ENCODE data around the gene ZC3H7B. TPM values are rescaled to one million over a fixed set of nuclear protein-coding genes. Genes with fewer than 3 reads are reported as not detected.

Gene ZC3H7B
- total RNA-seq, 1 experiment from 2014 or later = 62.7 TPM

DNA sequence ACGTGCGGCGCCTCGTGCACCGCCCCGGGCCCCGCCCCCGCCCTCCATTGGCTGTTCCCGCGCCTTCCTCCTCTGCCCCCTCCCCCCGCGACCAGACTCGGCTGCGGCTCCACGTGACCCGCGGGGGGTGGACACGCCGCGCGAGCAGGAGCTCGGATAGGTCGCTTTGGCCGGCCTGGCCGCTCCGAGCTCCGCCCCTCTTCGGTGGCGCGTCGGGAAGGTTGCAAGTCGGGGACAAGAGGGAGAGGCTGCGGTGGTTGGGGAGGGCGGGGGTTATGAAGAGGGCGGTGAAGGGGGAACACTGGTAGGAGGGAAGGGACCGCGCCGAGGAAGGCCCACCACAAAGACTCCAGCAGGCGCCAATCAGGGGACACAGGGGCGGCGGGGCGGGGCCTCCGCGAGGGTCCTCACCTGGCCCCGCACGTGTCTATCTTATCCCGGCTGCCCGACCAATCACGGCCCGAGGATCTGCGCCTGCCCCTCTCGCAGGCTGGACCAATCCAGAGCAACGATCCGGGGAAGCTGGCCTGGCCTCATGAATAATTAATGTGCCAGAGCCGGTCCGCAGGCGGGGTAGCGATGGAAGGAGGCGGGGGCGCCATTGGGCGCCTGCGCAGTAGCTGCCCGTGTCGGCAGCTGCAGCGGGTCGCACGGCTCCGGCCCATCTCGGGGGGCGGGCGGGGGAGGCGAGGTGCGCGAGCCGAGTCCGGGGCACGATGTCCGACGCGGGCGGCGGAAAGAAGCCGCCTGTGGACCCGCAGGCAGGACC is 80.2 kb downstream of the ZC3H7B start, which contains the start of gene TEF:
Gene TEF, plus strand, starts transcription at position 614 of the 769 bp plus-strand sequence. Its CDS starts 103 bp downstream, at position 717.
- Histone ChIP-seq H3K36me3 (ENCODE audit: low read depth) (no peaks in the 10 kb centered on the region), H3K4me3 (peak within 1 kb of the TSS; percentile 85), H3K4me2 (peak within 1 kb of the TSS; percentile 89), H2AFZ (peak within 1 kb of the TSS; percentile 89), H3F3A (ENCODE audit: insufficient read depth, low read depth) (peaks cover 16% of the 10 kb centered on the region), H3K9me2 (ENCODE audit: insufficient read depth) (no peaks in the 10 kb centered on the region), H3K79me2 (ENCODE audit: low read depth) (peaks cover 5% of the 10 kb centered on the region; the same call in 1 of the 2 replicates), H4K20me1 (ENCODE audit: insufficient read depth) (no peaks in the 10 kb centered on the region), H3K4me1 (replicated peaks; ENCODE audit: insufficient read depth) (peaks cover 21% of the 10 kb centered on the region), H3K27ac (peak within 1 kb of the TSS; percentile 96), H3K9me3 (ENCODE audit: insufficient read depth, low read depth) (no peaks in the 10 kb centered on the region), H3K27me3 (ENCODE audit: insufficient read depth, low read depth) (no peaks in the 10 kb centered on the region)
- ChIA-PET CTCF (interaction anchor here (0.6 to 2.2 kb wide), 9 partner anchors 8 to 476 kb away, joined by 3 to 16 read pairs (median 4); no protein-coding TSS in a partner anchor), POLR2A (ENCODE audit: unreplicated experiment) (interaction anchor here (0.6 to 1.9 kb wide), 22 partner anchors 8 to 729 kb away, joined by 3 to 37 read pairs (median 4); partner anchors contain the start of genes ACO2, EP300, PHF5A and RANGAP1)
- DNase-seq = peak; percentile 94 to 98
- TF ChIP-seq, protein P1, sequence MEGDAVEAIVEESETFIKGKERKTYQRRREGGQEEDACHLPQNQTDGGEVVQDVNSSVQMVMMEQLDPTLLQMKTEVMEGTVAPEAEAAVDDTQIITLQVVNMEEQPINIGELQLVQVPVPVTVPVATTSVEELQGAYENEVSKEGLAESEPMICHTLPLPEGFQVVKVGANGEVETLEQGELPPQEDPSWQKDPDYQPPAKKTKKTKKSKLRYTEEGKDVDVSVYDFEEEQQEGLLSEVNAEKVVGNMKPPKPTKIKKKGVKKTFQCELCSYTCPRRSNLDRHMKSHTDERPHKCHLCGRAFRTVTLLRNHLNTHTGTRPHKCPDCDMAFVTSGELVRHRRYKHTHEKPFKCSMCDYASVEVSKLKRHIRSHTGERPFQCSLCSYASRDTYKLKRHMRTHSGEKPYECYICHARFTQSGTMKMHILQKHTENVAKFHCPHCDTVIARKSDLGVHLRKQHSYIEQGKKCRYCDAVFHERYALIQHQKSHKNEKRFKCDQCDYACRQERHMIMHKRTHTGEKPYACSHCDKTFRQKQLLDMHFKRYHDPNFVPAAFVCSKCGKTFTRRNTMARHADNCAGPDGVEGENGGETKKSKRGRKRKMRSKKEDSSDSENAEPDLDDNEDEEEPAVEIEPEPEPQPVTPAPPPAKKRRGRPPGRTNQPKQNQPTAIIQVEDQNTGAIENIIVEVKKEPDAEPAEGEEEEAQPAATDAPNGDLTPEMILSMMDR (conservative IDR thresholded peaks at IDR 0.05) = no peak
- no peak for TF ChIP-seq EZH2 (IDR thresholded peaks at IDR 0.05; ENCODE audit: low read depth)
- intact Hi-C loops (cut with micrococcal nuclease; ENCODE audit: unreplicated experiment) = loop anchor here (1.0 to 5.0 kb wide), 6 partner anchors 14 to 291 kb away; partner anchors contain the start of genes RANGAP1 and ZC3H7B
- no TSS peak for BruUV-seq (replicated peaks)

DNA sequence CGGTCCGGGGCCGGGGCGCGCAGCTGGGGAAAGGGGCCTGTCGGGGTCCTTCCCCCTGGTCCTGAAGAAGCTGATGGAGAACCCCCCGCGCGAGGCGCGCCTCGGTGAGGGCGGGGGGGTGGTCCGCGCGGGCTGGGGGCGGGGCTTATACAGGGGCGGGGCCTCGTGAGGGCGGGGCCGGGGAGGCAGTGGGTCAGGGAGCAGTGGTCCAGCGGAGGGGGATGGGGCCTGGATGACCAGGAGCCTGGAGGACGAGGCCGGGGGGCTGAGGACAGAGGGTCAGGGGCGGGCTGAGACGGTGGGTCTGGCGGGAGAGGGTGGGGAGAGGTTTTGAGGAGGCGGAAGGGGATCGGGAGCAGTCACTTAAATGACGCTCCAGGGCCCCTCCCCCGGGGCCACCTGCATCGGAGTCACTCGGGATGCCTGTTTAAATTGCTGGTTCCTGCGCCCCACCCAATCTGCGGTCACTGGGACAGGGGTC is 80.8 kb downstream of the ZC3H7B start:
- Histone ChIP-seq H4K20me1 (ENCODE audit: insufficient read depth) (no peaks in the 10 kb centered on the region), H2AFZ (peak overlapping the region; percentile 89), H3K4me1 (replicated peaks; ENCODE audit: insufficient read depth) (peaks cover 21% of the 10 kb centered on the region), H3K27ac (peak overlapping the region; percentile 96), H3K9me3 (ENCODE audit: insufficient read depth, low read depth) (no peaks in the 10 kb centered on the region), H3K79me2 (ENCODE audit: low read depth) (peaks cover 5% of the 10 kb centered on the region; the same call in 1 of the 2 replicates), H3K4me2 (peak overlapping the region; percentile 89), H3K9me2 (ENCODE audit: insufficient read depth) (no peaks in the 10 kb centered on the region), H3K4me3 (peak overlapping the region; percentile 85), H3K27me3 (ENCODE audit: insufficient read depth, low read depth) (no peaks in the 10 kb centered on the region), H3K36me3 (ENCODE audit: low read depth) (no peaks in the 10 kb centered on the region), H3F3A (ENCODE audit: insufficient read depth, low read depth) (peaks cover 16% of the 10 kb centered on the region)
- DNase-seq = no peak
- intact Hi-C loops (cut with micrococcal nuclease; ENCODE audit: unreplicated experiment) = loop anchor here (5.0 kb wide), 2 partner anchors 80 to 95 kb away; partner anchors contain the start of genes RANGAP1 and ZC3H7B
- ChIA-PET POLR2A (ENCODE audit: unreplicated experiment) (interaction anchor here (0.6 to 1.9 kb wide), 7 partner anchors 15 to 730 kb away, joined by 3 to 37 read pairs (median 8); partner anchors contain the start of genes ACO2, PHF5A and RANGAP1), CTCF (interaction anchor here (0.7 to 2.2 kb wide), 3 partner anchors 15 to 181 kb away, joined by 4 to 16 read pairs (median 10); no protein-coding TSS in a partner anchor)
- BruUV-seq (replicated peaks) = no TSS peak
- TF ChIP-seq EZH2 (IDR thresholded peaks at IDR 0.05; ENCODE audit: low read depth) = no peak
- TF ChIP-seq, protein P1 (conservative IDR thresholded peaks at IDR 0.05) = no peak

- Histone ChIP-seq H3K9me2 (ENCODE audit: insufficient read depth) (no peaks in the 10 kb centered on the region), H3K4me1 (replicated peaks; ENCODE audit: insufficient read depth) (peaks cover 21% of the 10 kb centered on the region), H3K9me3 (ENCODE audit: insufficient read depth, low read depth) (no peaks in the 10 kb centered on the region), H3K79me2 (ENCODE audit: low read depth) (peaks cover 5% of the 10 kb centered on the region; the same call in 1 of the 2 replicates), H3K4me3 (peak overlapping the region; percentile 85), H3K4me2 (peak overlapping the region; percentile 89), H2AFZ (no peak overlapping the region), H4K20me1 (ENCODE audit: insufficient read depth) (no peaks in the 10 kb centered on the region), H3K27ac (no peak overlapping the region), H3K36me3 (ENCODE audit: low read depth) (no peaks in the 10 kb centered on the region), H3K27me3 (ENCODE audit: insufficient read depth, low read depth) (no peaks in the 10 kb centered on the region), H3F3A (ENCODE audit: insufficient read depth, low read depth) (peaks cover 16% of the 10 kb centered on the region)
- POLR2A ChIA-PET (ENCODE audit: unreplicated experiment) = interaction anchor here (0.6 to 0.9 kb wide), 4 partner anchors 66 to 138 kb away, joined by 4 to 23 read pairs (median 7); partner anchors contain the start of gene RANGAP1
- no peak for TF ChIP-seq EZH2 (IDR thresholded peaks at IDR 0.05; ENCODE audit: low read depth)
- TF ChIP-seq, protein P1 (conservative IDR thresholded peaks at IDR 0.05) = no peak
- BruUV-seq (replicated peaks) = no TSS peak
- intact Hi-C loops (cut with micrococcal nuclease; ENCODE audit: unreplicated experiment) = loop anchor here (5.0 kb wide), 2 partner anchors 80 to 95 kb away; partner anchors contain the start of genes RANGAP1 and ZC3H7B
- CTCF ChIA-PET = no interaction called here
- DNase-seq = no peak
Measured at GRCh38 chr22:41382610-41383009, 81.3 kb downstream of the ZC3H7B start.

All from PC-9 (cell line).